Ramos (cell line): Measurements from ENCODE around the gene INPP5J.
"Not testable (repeated sequence)": the region's sequence is repeated elsewhere in the genome, so short reads cannot be mapped to it uniquely, and the experiment has no call there.

Source experiments
- in situ Hi-C: fragments of 300-500 bp; cut with MboI; formaldehyde crosslinking; loops from one replicate; pipeline ENCODE4 v1.14.3; 2022; ENCODE audit warnings: low sequenced_read_pairs; ENCODE audit not compliant: unreplicated experiment

INPP5J gene

GRCh38 chr22:31086703-31087330 lies 35.9 kb upstream of the INPP5J start:
- in situ Hi-C loops, result loop anchor here (10.0 kb wide), 1 partner anchor 322 kb away; no protein-coding TSS in a partner anchor

GRCh38 chr22:31087744-31088215 lies 35.0 kb upstream of the INPP5J start:
- in situ Hi-C loops, result loop anchor here (10.0 kb wide), 1 partner anchor 323 kb away; no protein-coding TSS in a partner anchor

- in situ Hi-C loops, result loop anchor here (10.0 kb wide), 1 partner anchor 324 kb away; no protein-coding TSS in a partner anchor
These were observed 34.4 kb upstream of the INPP5J start for GRCh38 chr22:31088233-31088986.

DNA sequence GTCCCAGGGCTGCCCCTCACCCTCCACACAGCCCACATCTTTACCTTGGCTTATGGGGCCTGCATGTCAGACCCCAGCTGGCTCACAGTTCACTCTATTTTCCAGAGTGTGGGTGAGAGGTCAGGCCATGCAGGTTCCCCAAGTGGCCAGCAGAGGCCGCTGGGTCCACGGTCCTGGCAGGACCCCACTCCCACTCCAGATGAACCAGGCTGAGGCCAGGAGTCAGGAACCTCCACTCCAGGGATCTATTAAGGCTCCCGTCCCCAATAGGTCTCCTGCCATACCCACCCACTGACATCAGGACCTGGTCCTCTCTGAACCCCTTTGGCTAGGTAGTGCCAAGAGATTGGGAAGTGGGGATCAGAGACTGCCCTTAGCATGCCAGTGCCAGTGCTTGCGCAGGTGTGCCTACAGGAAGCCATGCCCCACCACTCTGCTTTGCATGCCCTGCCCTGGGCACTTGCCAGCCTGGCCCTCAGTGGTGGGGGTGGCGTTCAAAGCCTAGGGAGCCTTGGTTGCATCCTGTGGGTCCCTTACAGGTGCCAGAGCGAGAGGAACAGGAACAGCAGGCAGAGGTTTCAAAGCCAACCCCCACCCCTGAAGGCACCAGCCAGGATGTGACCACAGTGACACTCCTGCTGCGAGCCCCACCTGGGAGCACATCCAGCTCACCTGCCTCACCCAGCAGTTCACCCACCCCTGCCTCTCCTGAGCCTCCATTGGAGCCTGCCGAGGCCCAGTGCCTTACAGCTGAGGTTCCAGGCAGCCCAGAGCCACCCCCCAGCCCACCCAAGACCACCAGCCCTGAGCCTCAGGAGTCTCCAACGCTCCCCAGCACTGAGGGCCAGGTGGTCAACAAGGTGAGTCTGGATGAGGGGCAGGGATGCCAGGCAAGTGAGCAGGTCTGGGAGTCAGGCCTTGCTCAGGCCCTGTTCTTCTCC lies 33.3 kb upstream of the INPP5J start:
- in situ Hi-C loops, result loop anchor here (10.0 kb wide), 1 partner anchor 325 kb away; no protein-coding TSS in a partner anchor

DNA sequence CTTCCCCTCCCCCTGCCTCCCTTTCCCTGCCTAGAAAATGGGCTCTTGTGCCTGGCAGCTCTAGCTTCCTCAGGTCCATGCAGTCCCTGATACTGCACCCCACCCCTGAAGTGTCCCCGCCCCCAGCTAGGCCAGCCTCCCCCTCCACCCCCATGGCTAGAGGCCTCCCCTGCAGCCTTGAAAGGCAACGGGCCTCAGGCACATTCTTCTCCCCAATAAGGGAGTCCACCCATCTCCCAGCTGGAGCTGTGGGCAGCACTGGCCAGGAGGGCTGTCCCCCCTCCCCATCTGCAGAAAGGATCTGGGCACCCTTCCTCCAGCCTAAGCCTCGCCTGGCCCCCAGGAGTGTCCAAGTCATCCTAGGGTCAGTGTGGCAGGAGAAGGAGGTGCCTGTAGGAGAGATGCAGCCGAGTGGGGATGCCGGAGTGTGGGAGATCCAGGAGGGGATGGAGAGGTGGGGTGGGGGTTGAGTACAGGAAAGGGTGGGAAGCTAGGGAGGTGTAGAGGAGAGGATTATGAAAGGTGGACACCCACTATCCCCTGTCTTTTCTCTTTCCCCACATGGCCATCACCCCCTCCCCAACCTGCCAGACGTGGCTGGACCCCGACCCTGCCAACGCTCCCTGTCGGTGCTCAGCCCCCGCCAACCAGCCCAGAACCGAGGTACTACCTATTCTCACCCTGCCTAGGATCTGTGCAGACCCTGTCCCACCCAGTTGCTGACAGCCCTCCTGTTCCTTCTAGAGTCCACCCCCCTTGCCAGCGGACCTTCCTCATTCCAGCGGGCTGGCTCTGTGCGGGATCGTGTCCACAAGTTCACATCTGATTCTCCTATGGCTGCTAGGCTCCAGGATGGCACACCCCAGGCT lies 32.3 kb upstream of the INPP5J start:
- in situ Hi-C loops, result no loop called here

GRCh38 chr22:31091106-31091975 lies 31.4 kb upstream of the INPP5J start:
- in situ Hi-C loops, result no loop called here

- in situ Hi-C loops, result no loop called here
These were observed 30.6 kb upstream of the INPP5J start for GRCh38 chr22:31092161-31092560.

GRCh38 chr22:31093086-31093850 lies 29.5 kb upstream of the INPP5J start:
- in situ Hi-C loops, result no loop called here

DNA sequence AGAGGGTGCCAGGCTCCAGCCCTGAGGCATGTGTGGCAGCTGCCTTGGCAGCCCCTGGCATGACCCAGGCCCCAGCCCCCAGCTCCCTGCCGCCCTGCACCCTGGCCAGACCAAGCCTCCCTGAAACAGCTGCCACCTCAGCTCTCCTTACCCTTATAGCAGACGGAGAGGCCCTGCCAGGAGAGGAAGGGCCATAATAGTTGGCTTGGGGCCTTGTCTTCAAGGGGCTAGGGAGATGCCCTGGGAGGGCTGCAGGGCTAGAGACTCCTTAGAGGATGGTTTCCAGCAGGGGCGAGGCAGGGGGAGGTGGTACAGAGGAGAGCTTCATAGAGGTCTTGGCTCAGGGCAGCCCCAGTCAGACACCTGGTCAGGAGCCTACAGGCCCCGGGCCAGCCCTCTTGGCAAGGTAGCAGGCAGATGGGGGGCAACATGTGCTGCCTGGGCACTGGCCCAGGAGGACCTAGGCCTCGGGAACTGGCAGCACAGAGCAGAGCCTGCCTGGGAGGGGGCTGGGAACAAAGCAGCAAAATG lies 28.7 kb upstream of the INPP5J start:
- in situ Hi-C loops, result no loop called here

DNA sequence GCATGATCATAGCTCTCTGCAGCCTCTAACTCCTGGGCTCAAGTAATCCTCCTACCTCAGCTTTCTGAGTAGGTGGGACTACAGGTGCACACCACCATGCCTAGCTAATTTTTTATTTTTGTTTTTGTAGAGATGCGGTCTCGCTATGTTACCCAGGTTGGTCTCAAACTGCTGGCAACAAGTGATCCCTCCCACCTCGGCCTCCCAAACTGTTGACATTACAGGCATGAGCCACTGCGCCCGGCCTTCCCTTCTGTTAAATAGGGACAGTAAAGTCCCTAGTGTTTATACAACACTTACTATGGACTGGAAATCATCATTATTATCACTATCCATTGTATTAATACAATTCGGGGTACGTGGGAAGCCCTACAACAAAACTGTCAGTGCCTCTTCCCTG lies 28.0 kb upstream of the INPP5J start:
- in situ Hi-C loops, result no loop called here

- in situ Hi-C loops, result no loop called here
These were observed 27.0 kb upstream of the INPP5J start for GRCh38 chr22:31095637-31096249.

- in situ Hi-C loops, result no loop called here
These were observed 26.0 kb upstream of the INPP5J start for GRCh38 chr22:31096657-31097279.

- in situ Hi-C loops, result not testable (repeated sequence)
These were observed 25.2 kb upstream of the INPP5J start for GRCh38 chr22:31097539-31097938.

GRCh38 chr22:31097941-31098631 lies 24.7 kb upstream of the INPP5J start:
- in situ Hi-C loops, result no loop called here

DNA sequence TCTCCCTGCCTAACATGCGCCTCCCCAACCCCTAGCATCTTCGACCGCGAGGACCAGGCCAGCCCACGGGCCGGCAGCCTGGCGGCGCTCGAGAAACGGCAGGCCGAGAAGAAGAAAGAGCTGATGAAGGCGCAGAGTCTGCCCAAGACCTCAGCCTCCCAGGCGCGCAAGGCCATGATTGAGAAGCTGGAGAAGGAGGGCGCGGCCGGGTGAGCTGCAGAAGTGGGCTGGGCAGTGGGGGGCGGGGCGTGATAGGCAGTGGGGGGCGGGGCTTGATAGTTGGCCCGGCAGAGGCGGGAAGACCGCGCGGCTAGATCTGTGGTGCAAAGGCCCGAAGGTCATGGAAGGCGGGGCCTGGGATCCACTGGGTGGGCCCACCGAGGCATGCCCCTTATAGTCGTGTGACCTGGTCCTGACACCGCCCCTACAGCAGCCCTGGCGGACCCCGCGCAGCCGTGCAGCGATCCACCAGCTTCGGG lies 24.1 kb upstream of the INPP5J start:
- in situ Hi-C loops, result no loop called here

- in situ Hi-C loops, result no loop called here
These were observed 23.4 kb upstream of the INPP5J start for GRCh38 chr22:31099386-31099785.
